HEK293 (cell line): ENCODE results near the gene MAP7.

Experiments
- TCF7L2 ChIP-seq: IDR thresholded peaks from 2 replicates; pipeline ENCODE4 v1.6.1; 2011; ENCODE audit warnings: low read depth, mild to moderate bottlenecking, inconsistent platforms, low read length, moderate library complexity, borderline replicate concordance
- ZNF121 ChIP-seq: fragments of 450-650 bp; formaldehyde crosslinking; IDR thresholded peaks from 2 replicates; pipeline ENCODE4 v1.5.1; 2016; ENCODE audit warnings: missing biosample characterization, missing genetic modification characterization
- ZNF654 ChIP-seq: fragments of 450-650 bp; formaldehyde crosslinking; IDR thresholded peaks from 2 replicates; pipeline ENCODE4 v1.5.1; 2016; ENCODE audit warnings: low read depth, missing biosample characterization, missing genetic modification characterization
- ZNF692 ChIP-seq: fragments of 450-650 bp; formaldehyde crosslinking; IDR thresholded peaks from 2 replicates; pipeline ENCODE4 v1.5.1; 2016; ENCODE audit warnings: missing biosample characterization, missing genetic modification characterization
- TF ChIP-seq, protein P1 (sequence below): fragments of 450-650 bp; formaldehyde crosslinking; IDR thresholded peaks from 2 replicates; pipeline ENCODE4 v1.5.1; 2016; ENCODE audit warnings: missing biosample characterization, missing genetic modification characterization
- TF ChIP-seq, protein P2 (sequence below): sonication (generic); formaldehyde crosslinking; IDR thresholded peaks from 2 replicates; pipeline ENCODE4 v1.8.1; 2022; ENCODE audit warnings: mild to moderate bottlenecking, moderate library complexity, missing genetic modification reagents

DNA sequence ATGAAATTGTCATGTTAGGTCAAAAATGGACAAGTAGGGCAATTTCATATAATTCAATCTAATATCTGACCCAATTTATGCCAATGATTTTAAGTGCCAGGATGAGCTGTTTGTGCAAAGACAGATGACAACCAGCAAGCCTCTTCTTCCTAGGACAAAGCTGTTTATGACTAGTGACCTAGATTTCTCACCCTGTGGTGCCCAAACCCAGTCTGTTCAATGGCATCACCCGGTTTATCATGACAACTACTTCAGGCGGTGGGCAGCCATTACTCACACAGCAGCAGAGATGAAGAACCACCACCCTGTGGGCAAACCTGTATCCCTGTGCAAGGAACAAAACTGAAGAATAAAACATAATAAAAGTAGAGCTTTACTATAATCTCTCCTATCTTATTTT lies 59.0 kb downstream of the MAP7 start:
- TF ChIP-seq ZNF692: no peak
- no peak for TF ChIP-seq ZNF121 (tag by site-specific recombination)
- TF ChIP-seq ZNF654: no peak
- TF ChIP-seq, protein P1, sequence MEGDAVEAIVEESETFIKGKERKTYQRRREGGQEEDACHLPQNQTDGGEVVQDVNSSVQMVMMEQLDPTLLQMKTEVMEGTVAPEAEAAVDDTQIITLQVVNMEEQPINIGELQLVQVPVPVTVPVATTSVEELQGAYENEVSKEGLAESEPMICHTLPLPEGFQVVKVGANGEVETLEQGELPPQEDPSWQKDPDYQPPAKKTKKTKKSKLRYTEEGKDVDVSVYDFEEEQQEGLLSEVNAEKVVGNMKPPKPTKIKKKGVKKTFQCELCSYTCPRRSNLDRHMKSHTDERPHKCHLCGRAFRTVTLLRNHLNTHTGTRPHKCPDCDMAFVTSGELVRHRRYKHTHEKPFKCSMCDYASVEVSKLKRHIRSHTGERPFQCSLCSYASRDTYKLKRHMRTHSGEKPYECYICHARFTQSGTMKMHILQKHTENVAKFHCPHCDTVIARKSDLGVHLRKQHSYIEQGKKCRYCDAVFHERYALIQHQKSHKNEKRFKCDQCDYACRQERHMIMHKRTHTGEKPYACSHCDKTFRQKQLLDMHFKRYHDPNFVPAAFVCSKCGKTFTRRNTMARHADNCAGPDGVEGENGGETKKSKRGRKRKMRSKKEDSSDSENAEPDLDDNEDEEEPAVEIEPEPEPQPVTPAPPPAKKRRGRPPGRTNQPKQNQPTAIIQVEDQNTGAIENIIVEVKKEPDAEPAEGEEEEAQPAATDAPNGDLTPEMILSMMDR: no peak
- TF ChIP-seq, protein P2, sequence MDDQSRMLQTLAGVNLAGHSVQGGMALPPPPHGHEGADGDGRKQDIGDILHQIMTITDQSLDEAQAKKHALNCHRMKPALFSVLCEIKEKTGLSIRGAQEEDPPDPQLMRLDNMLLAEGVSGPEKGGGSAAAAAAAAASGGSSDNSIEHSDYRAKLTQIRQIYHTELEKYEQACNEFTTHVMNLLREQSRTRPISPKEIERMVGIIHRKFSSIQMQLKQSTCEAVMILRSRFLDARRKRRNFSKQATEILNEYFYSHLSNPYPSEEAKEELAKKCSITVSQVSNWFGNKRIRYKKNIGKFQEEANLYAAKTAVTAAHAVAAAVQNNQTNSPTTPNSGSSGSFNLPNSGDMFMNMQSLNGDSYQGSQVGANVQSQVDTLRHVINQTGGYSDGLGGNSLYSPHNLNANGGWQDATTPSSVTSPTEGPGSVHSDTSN (CRISPR knock-in tag): no peak
- TF ChIP-seq TCF7L2: no peak
